C4-2B (cell line): ENCODE results near the gene PDZD8.

Source experiments
- H3K27ac ChIP-seq: fragments of 450-650 bp; 2 replicates; pipeline ENCODE4 v1.5.1; 2017
- ZFX ChIP-seq: fragments of 450-650 bp; IDR thresholded peaks from 2 replicates; pipeline ENCODE4 v1.6.1; 2017
- TF ChIP-seq, protein P1 (sequence below): fragments of 450-650 bp; conservative IDR thresholded peaks from 2 replicates; pipeline ENCODE4 v1.5.1; 2017; ENCODE audit warnings: mild to moderate bottlenecking

The PDZD8 gene

DNA sequence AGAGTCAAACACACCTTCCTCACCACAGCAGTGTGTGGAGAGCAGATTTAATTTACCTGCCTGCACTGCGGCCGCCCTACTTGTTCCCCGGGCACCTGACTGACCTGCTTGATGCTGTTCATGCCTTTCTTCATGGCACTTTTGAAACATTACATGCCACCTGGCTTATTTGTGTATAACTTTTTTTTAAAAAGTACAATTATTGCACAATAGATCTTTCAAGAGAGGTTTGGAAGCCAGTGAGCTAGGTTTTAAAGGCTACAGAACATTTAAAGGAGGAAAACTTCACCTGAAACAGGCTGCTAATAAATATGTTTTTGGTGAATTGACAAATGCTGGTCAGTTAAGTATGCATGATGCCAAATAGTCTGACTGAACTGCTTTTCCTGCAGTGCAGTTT lies 101.3 kb downstream of the PDZD8 start:
- no peak overlapping the region for H3K27ac ChIP-seq
- TF ChIP-seq, protein P1, sequence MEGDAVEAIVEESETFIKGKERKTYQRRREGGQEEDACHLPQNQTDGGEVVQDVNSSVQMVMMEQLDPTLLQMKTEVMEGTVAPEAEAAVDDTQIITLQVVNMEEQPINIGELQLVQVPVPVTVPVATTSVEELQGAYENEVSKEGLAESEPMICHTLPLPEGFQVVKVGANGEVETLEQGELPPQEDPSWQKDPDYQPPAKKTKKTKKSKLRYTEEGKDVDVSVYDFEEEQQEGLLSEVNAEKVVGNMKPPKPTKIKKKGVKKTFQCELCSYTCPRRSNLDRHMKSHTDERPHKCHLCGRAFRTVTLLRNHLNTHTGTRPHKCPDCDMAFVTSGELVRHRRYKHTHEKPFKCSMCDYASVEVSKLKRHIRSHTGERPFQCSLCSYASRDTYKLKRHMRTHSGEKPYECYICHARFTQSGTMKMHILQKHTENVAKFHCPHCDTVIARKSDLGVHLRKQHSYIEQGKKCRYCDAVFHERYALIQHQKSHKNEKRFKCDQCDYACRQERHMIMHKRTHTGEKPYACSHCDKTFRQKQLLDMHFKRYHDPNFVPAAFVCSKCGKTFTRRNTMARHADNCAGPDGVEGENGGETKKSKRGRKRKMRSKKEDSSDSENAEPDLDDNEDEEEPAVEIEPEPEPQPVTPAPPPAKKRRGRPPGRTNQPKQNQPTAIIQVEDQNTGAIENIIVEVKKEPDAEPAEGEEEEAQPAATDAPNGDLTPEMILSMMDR: no peak
- TF ChIP-seq ZFX: no peak

DNA sequence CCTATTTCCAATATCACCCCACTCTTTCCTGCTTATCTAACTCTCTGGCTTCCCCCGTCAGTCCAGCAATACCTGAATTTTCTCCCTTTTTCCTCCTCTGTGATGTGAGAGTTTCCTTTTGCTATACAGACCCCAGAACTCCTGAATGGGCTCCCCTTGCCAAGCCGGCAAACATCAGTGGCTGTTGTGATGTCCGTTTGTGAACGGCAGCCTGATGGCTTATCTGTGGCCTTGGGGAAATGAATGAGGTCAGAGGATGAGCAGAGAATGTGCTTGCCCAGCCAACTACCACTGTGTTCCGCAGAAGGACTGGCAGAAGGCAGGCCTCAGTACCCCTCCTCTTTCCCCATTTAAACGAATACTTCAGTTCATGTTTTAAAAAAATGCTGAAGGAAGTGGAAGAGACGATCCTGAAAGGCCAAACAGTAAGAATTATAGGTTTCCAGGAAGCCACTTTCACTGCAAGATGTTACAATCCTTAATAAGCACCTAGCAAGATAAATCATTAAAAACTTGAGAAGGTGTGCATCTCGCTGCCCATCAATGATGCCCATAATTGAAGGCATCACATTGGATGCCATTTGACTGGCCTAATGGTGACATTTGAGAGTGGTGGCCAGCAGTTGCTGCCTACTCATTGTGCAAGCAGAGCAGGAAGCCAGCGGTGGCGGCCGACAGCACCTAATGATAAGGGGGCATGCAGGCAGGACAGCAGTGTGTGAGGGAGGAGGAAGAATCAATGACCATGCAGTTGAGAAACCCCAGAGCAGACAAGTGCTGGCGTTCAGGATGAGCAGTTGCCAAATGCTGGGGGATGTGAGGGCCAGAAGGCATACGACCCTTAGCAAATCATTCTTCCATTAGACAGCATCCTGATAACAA lies 102.8 kb downstream of the PDZD8 start:
- no peak overlapping the region for H3K27ac ChIP-seq
- TF ChIP-seq, protein P1: no peak
- TF ChIP-seq ZFX: no peak

DNA sequence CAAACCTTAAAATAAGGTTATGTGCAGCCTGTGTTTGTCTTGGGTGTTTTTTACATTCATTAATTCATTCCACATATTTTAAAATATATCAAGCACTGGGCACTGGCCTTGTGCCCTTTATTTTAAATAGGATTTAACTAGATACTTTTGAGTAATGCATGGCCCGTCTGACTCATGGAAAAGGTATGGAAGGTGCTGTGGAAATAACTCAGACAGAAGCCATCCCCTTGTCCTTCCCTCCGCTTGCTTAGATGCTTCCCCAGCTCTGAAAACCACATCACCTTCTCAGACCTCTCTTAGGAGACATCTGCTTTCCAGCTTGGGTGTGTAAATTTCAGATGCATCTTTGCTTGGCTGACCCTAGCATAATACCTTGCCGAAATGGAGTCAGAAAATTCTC lies 103.8 kb downstream of the PDZD8 start:
- no peak overlapping the region for H3K27ac ChIP-seq
- no peak for TF ChIP-seq ZFX
- TF ChIP-seq, protein P1: no peak

DNA sequence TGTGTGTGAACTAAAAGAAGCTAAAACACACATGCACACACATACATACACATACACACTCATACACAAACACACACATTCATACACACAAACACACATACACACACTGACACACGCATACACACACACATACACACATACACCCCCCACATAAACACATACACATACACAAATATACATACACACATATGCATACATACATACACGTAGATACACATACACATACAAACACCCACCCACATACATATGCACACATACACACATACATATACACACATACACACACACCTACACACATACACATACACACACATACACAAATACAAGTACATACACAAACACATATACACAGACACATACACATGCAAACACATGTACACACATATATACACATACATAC lies 106.3 kb downstream of the PDZD8 start:
- no peak overlapping the region for H3K27ac ChIP-seq
- no peak for TF ChIP-seq ZFX

DNA sequence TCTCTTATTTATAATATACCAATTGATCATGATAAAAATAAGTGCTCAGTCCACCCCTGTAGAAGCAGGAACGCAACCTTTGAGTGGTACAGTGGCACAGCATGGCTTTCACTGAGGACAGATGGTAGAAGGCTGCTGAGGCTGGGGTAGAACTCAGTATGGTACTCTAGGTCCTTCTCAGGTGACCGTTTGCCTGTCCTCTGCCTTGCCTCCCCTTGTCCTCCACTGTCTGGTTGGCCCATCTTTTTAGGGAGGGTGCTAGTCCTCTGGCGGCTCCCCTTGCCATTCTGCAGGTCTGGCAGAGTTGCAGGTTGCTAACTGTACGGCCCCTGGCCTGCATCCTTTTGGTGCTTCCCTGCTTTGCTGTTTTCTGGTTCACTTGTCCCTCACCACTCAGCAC lies 107.0 kb downstream of the PDZD8 start:
- H3K27ac ChIP-seq: no peak overlapping the region
- TF ChIP-seq, protein P1: no peak
- TF ChIP-seq ZFX: no peak

DNA sequence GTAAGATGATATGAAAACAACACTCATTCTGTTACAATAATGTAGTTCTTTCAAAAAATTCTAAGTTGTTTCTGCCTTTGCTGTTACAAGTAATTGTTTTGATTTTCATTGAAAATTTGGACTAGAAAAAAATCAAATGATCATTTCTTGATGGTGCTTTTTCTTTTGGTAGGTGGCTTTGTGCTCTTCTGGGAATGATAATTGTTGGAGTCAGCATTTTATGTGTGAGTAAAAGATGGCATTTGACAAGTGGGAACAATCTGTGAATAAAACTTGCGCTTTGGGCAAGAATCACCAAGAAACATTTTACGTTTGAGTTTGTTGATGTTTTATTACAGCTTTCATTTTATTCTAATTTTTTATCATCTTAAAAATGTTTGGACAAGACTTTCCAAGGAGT lies 108.4 kb downstream of the PDZD8 start:
- no peak overlapping the region for H3K27ac ChIP-seq
- no peak for TF ChIP-seq ZFX
- TF ChIP-seq, protein P1: no peak

DNA sequence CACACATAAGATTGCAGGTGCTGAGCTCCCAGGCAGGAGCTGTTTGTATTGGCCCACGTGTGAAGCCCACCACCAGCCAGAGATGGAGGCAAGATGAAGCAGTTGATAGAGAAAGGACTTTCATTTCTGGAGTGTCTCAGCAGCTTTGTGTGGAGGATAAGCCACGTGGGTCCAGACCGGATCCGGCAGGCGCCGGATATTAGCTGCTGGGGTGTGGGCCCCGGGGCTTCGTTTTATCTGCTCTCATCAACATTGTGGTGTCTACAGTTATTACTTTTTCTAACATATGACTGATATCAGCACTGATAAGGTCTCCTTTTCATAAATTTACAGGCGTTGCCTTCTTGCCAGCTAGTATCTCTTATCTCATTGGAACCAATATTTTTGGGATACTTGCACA lies 108.8 kb downstream of the PDZD8 start:
- no peak for TF ChIP-seq ZFX
- TF ChIP-seq, protein P1: no peak
- no peak overlapping the region for H3K27ac ChIP-seq

DNA sequence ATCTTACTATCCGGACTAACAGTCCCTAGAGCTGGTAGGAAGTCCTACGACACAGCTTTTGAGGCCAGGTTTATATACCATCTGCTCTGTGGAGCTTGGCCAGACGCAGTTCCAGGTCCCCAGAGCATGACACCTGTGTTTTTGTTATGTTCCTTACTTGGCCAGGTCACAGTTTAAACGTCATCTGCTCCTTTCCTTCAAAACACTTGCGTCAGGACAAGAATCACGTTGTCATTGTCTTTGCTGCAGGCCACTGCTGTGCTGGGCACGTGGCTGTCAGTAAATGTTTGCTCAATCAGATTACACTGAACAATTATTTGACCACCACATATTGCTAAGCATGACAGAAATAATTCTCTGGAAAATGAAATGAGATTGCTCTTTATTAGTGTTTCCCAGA lies 110.5 kb downstream of the PDZD8 start:
- TF ChIP-seq, protein P1: no peak
- TF ChIP-seq ZFX: no peak
- H3K27ac ChIP-seq: no peak overlapping the region
